K562 (cell line): ENCODE data around the gene SNCG. TPM values are rescaled to one million over a fixed set of nuclear protein-coding genes. Genes with fewer than 3 reads are reported as not detected.

Experiments used
- ARHGAP35 ChIP-seq: fragments of 450-650 bp; IDR thresholded peaks from 2 replicates; pipeline ENCODE4 v1.6.1; 2018; ENCODE audit not compliant: partially characterized antibody
- ARID3B ChIP-seq: fragments of 250-450 bp; sonication (Bioruptor Pico); IDR thresholded peaks from 2 replicates; pipeline ENCODE4 v1.4.0; 2020; ENCODE audit warnings: borderline replicate concordance
- CHD2 ChIP-seq: IDR thresholded peaks from 2 replicates; pipeline ENCODE4 v1.6.1; 2011; ENCODE audit warnings: low read depth, low read length
- CTBP1 ChIP-seq: fragments of 450-650 bp; IDR thresholded peaks from 2 replicates; pipeline ENCODE4 v1.6.1; 2016; ENCODE audit warnings: borderline replicate concordance
- CTCF ChIP-seq, 3 experiments: IDR thresholded peaks in 2 of 3; conservative IDR thresholded peaks in 1 of 3; 2 replicates each; pipeline ENCODE4 v1.5.1; 2011 to 2012; ENCODE audit warnings: low read length in 3 of 3, mild to moderate bottlenecking in 3 of 3, control low read depth in 2 of 3, improper control_type of control experiment in 1 of 3, inconsistent platforms in 1 of 3, low read depth in 1 of 3, mixed read lengths in 1 of 3, moderate library complexity in 1 of 3; ENCODE audit not compliant: insufficient read depth in 2 of 3
- EP400 ChIP-seq: fragments of 450-650 bp; IDR thresholded peaks from 2 replicates; pipeline ENCODE4 v1.6.1; 2017; ENCODE audit warnings: antibody characterized with exemption, mild to moderate bottlenecking, moderate library complexity
- ERF ChIP-seq: fragments of 450-650 bp; formaldehyde crosslinking; IDR thresholded peaks from 2 replicates; pipeline ENCODE4 v1.4.0; 2020; ENCODE audit warnings: mild to moderate bottlenecking, mixed read lengths
- HDAC1 ChIP-seq, 2 experiments: fragments of 450-650 bp; IDR thresholded peaks; 2 replicates each; pipeline ENCODE4 v1.6.1; 2016 to 2017; ENCODE audit warnings: inconsistent platforms in 1 of 2, mild to moderate bottlenecking in 1 of 2, moderate library complexity in 1 of 2
- HES1 ChIP-seq: fragments of 450-650 bp; IDR thresholded peaks from 2 replicates; pipeline ENCODE4 v1.6.1; 2016; ENCODE audit warnings: low read depth, mild to moderate bottlenecking, moderate library complexity
- MBD2 ChIP-seq: sonication (generic); IDR thresholded peaks from 2 replicates; pipeline ENCODE4 v1.6.1; 2016; ENCODE audit warnings: low read depth, borderline replicate concordance
- RB1 ChIP-seq: fragments of 450-650 bp; IDR thresholded peaks from 2 replicates; pipeline ENCODE4 v1.6.1; 2017; ENCODE audit warnings: low read depth, mild to moderate bottlenecking
- SIN3A ChIP-seq, 2 experiments: fragments of 150-350 bp in 1 of 2; IDR thresholded peaks; 2 replicates each; pipeline ENCODE4 v1.6.1; 2011 to 2016; ENCODE audit warnings: borderline replicate concordance in 2 of 2, low read depth in 2 of 2, low read length in 2 of 2, mild to moderate bottlenecking in 2 of 2, moderate library complexity in 2 of 2; ENCODE audit not compliant: control insufficient read depth in 1 of 2
- SOX6 ChIP-seq: fragments of 450-650 bp; IDR thresholded peaks from 2 replicates; pipeline ENCODE4 v1.6.1; 2014; ENCODE audit warnings: mild to moderate bottlenecking
- TARDBP ChIP-seq: fragments of 450-650 bp; IDR thresholded peaks from 2 replicates; pipeline ENCODE4 v1.6.1; 2016
- THAP7 ChIP-seq: fragments of 250-450 bp; sonication (Bioruptor Pico); IDR thresholded peaks from 2 replicates; pipeline ENCODE4 v1.5.0; 2021
- ZFP36 ChIP-seq: fragments of 150-350 bp; IDR thresholded peaks from 2 replicates; pipeline ENCODE4 v1.6.1; 2018; ENCODE audit warnings: low read length, low read depth; ENCODE audit not compliant: partially characterized antibody
- ZNF165 ChIP-seq: fragments of 250-450 bp; sonication (Bioruptor Pico); IDR thresholded peaks from 2 replicates; pipeline ENCODE4 v1.4.0; 2020; ENCODE audit warnings: borderline replicate concordance
- ZNF197 ChIP-seq: fragments of 200-800 bp; sonication (Bioruptor generic); IDR thresholded peaks from 2 replicates; pipeline ENCODE4 v1.6.1; 2016; ENCODE audit warnings: low read depth, missing genetic modification characterization, missing compliant biosample characterization
- ZNF586 ChIP-seq: fragments of 450-650 bp; formaldehyde crosslinking; conservative IDR thresholded peaks from 2 replicates; pipeline ENCODE4 v1.4.0; 2020; ENCODE audit warnings: mild to moderate bottlenecking, moderate library complexity
- ZSCAN29 ChIP-seq: fragments of 450-650 bp; IDR thresholded peaks from 2 replicates; pipeline ENCODE4 v1.6.1; 2017
- polyA plus RNA-seq, 8 experiments: library from polyadenylated mRNA; depleted of rRNA in 4 of 8; stranded (reverse) in 5 of 8; unstranded in 3 of 8; fragments of >200 nt; fragmentation: Nextera tagmentation in 2 of 8; fragmentation: Illumina TruSeq in 1 of 8; extraction: Ambion mirVana in 2 of 8; extraction: Trizol in 1 of 8; gene quantifications; 2 replicates each; pipeline versions ENCODE4 v1.2.1 to v1.2.3, GENCODE V29; 2011 to 2014; ENCODE audit warnings: inconsistent platforms in 1 of 8, missing spikeins in 1 of 8
- total RNA-seq, 7 experiments: library from RNA; depleted of rRNA in 6 of 7; stranded (reverse); fragments of >200 nt in 6 of 7; fragmentation: Illumina TruSeq in 2 of 7; extraction: Trizol in 2 of 7; gene quantifications; 2 replicates each; pipeline versions ENCODE4 v1.2.1 to v1.2.3, GENCODE V29; 2011 to 2021; ENCODE audit warnings: low replicate concordance in 1 of 7

Gene SNCG
- total and polyA plus RNA-seq, 9 of the 15 experiments (the other 6 are each of a cell fraction or from before 2014, with no cell fraction given), result 9.8 to 146 (median 93.6) TPM

- no peak for TF ChIP-seq ARID3B (CRISPR knock-in tag)
- no peak for TF ChIP-seq THAP7 (CRISPR knock-in tag)
- TF ChIP-seq EP400, result peak; percentile 23; the same call in 1 of the 2 replicates
- peak in 1 of 2 experiments; percentile 15; a peak in 1 of 4 replicates for TF ChIP-seq HDAC1 (IDR thresholded peaks at IDR 0.05)
- no peak for TF ChIP-seq RB1
- no peak for TF ChIP-seq ZFP36
- no peak for TF ChIP-seq ARHGAP35
- TF ChIP-seq ERF (CRISPR knock-in tag), result no peak
- peak; percentile 38; the same call in 1 of the 2 replicates for TF ChIP-seq CTBP1
- TF ChIP-seq CHD2, result peak; percentile 74
- no peak for TF ChIP-seq MBD2
- TF ChIP-seq ZSCAN29, result no peak
- no peak for TF ChIP-seq SIN3A (IDR thresholded peaks at IDR 0.05; ENCODE audit: borderline replicate concordance in 2 of 2, control insufficient read depth in 1 of 2, low read depth in 2 of 2, low read length in 2 of 2)
- no peak for TF ChIP-seq SOX6
- TF ChIP-seq HES1, result no peak
- no peak for TF ChIP-seq CTCF (IDR thresholded peaks at IDR 0.05 in 2 of 3, conservative IDR thresholded peaks at IDR 0.05 in 1 of 3; ENCODE audit: insufficient read depth in 2 of 3, low read depth in 1 of 3, low read length in 3 of 3)
- TF ChIP-seq ZNF586 (CRISPR knock-in tag), result no peak
- TF ChIP-seq ZNF197 (CRISPR knock-in tag), result no peak
- TF ChIP-seq ZNF165 (CRISPR knock-in tag), result no peak
- no peak for TF ChIP-seq TARDBP
Measured at GRCh38 chr10:86953747-86954680, 4.4 kb upstream of the SNCG start (continued).
